ENCODE results near the gene COBLL1. TPM values are rescaled to one million over a fixed set of nuclear protein-coding genes. Genes with fewer than 3 reads are reported as not detected.

COBLL1 gene
- total RNA-seq, 2 experiments from 2014 or later, result 0.17 to 0.50 TPM

- no peaks in the 10 kb centered on the region for H3K27me3 Mint-ChIP-seq
- H3K9me3 Mint-ChIP-seq, result no peaks in the 10 kb centered on the region
- no peaks in the 10 kb centered on the region for H3K36me3 Mint-ChIP-seq
- ATAC-seq (ENCODE audit: low read depth) (no peak), DNase-seq (no peak)
- no peak overlapping the region for H3K27ac Mint-ChIP-seq
- H3K4me3 Mint-ChIP-seq, result no peak overlapping the region
- POLR2A ChIA-PET, result no interaction called here
- H3K4me1 Mint-ChIP-seq, result no peaks in the 10 kb centered on the region
Measured at GRCh38 chr2:164796999-164797398, 44.6 kb downstream of the COBLL1 start.

- no peaks in the 10 kb centered on the region for H3K36me3 Mint-ChIP-seq
- H3K27me3 Mint-ChIP-seq, result no peaks in the 10 kb centered on the region
- POLR2A ChIA-PET, result no interaction called here
- no peak overlapping the region for H3K4me3 Mint-ChIP-seq
- DNase-seq, result no peak
- no peak overlapping the region for H3K27ac Mint-ChIP-seq
- ATAC-seq (ENCODE audit: low read depth), result no peak
- no peaks in the 10 kb centered on the region for H3K9me3 Mint-ChIP-seq
- H3K4me1 Mint-ChIP-seq, result no peaks in the 10 kb centered on the region
Measured at GRCh38 chr2:164794432-164795231, 47.0 kb downstream of the COBLL1 start.

- no peaks in the 10 kb centered on the region for H3K27me3 Mint-ChIP-seq
- POLR2A ChIA-PET, result no interaction called here
- ATAC-seq (ENCODE audit: low read depth) (no peak), DNase-seq (no peak)
- H3K9me3 Mint-ChIP-seq, result no peaks in the 10 kb centered on the region
- no peaks in the 10 kb centered on the region for H3K4me1 Mint-ChIP-seq
- no peak overlapping the region for H3K4me3 Mint-ChIP-seq
- H3K36me3 Mint-ChIP-seq, result no peaks in the 10 kb centered on the region
- no peak overlapping the region for H3K27ac Mint-ChIP-seq
Measured at GRCh38 chr2:164794016-164794415, 47.6 kb downstream of the COBLL1 start.

- Mint-ChIP-seq H3K36me3 (no peaks in the 10 kb centered on the region), H3K4me3 (no peak overlapping the region), H3K9me3 (no peaks in the 10 kb centered on the region), H3K27ac (no peak overlapping the region), H3K4me1 (no peaks in the 10 kb centered on the region), H3K27me3 (no peaks in the 10 kb centered on the region)
- DNase-seq (no peak), ATAC-seq (ENCODE audit: low read depth) (no peak)
- POLR2A ChIA-PET, result no interaction called here
Measured at GRCh38 chr2:164793529-164793928, 48.1 kb downstream of the COBLL1 start.

GRCh38 chr2:164792316-164793170 lies 49.1 kb downstream of the COBLL1 start:
- H3K27ac Mint-ChIP-seq, result no peak overlapping the region
- POLR2A ChIA-PET, result no interaction called here
- DNase-seq (no peak), ATAC-seq (ENCODE audit: low read depth) (no peak)
- no peaks in the 10 kb centered on the region for H3K27me3 Mint-ChIP-seq
- no peaks in the 10 kb centered on the region for H3K4me1 Mint-ChIP-seq
- no peaks in the 10 kb centered on the region for H3K36me3 Mint-ChIP-seq
- H3K4me3 Mint-ChIP-seq, result no peak overlapping the region
- H3K9me3 Mint-ChIP-seq, result no peaks in the 10 kb centered on the region

GRCh38 chr2:164789968-164790367 lies 51.7 kb downstream of the COBLL1 start:
- H3K4me3 Mint-ChIP-seq, result no peak overlapping the region
- ATAC-seq (ENCODE audit: low read depth) (no peak), DNase-seq (no peak)
- H3K36me3 Mint-ChIP-seq, result no peaks in the 10 kb centered on the region
- H3K27me3 Mint-ChIP-seq, result no peaks in the 10 kb centered on the region
- H3K27ac Mint-ChIP-seq, result no peak overlapping the region
- POLR2A ChIA-PET, result no interaction called here
- H3K4me1 Mint-ChIP-seq, result no peaks in the 10 kb centered on the region
- no peaks in the 10 kb centered on the region for H3K9me3 Mint-ChIP-seq

- no peaks in the 10 kb centered on the region for H3K27me3 Mint-ChIP-seq
- H3K27ac Mint-ChIP-seq, result no peak overlapping the region
- H3K9me3 Mint-ChIP-seq, result no peaks in the 10 kb centered on the region
- no peaks in the 10 kb centered on the region for H3K4me1 Mint-ChIP-seq
- H3K4me3 Mint-ChIP-seq, result no peak overlapping the region
- ATAC-seq (ENCODE audit: low read depth) (no peak), DNase-seq (no peak)
- no peaks in the 10 kb centered on the region for H3K36me3 Mint-ChIP-seq
- POLR2A ChIA-PET, result no interaction called here
Measured at GRCh38 chr2:164786787-164787186, 54.8 kb downstream of the COBLL1 start.

- Mint-ChIP-seq H3K27ac (no peak overlapping the region), H3K36me3 (no peaks in the 10 kb centered on the region), H3K27me3 (no peaks in the 10 kb centered on the region), H3K4me1 (no peaks in the 10 kb centered on the region), H3K4me3 (no peak overlapping the region), H3K9me3 (no peaks in the 10 kb centered on the region)
- DNase-seq, result no peak
- POLR2A ChIA-PET, result no interaction called here
- ATAC-seq (ENCODE audit: low read depth), result no peak
Measured at GRCh38 chr2:164785457-164785856, 56.2 kb downstream of the COBLL1 start.

GRCh38 chr2:164784376-164784775 lies 57.2 kb downstream of the COBLL1 start:
- ATAC-seq (ENCODE audit: low read depth) (no peak), DNase-seq (no peak)
- Mint-ChIP-seq H3K27ac (no peak overlapping the region), H3K4me3 (no peak overlapping the region), H3K4me1 (no peaks in the 10 kb centered on the region), H3K36me3 (no peaks in the 10 kb centered on the region), H3K27me3 (no peaks in the 10 kb centered on the region), H3K9me3 (no peaks in the 10 kb centered on the region)
- POLR2A ChIA-PET, result no interaction called here

- Mint-ChIP-seq H3K27ac (no peak overlapping the region), H3K4me3 (no peak overlapping the region), H3K9me3 (no peaks in the 10 kb centered on the region), H3K36me3 (no peaks in the 10 kb centered on the region), H3K27me3 (no peaks in the 10 kb centered on the region), H3K4me1 (no peaks in the 10 kb centered on the region)
- DNase-seq (no peak), ATAC-seq (ENCODE audit: low read depth) (no peak)
- POLR2A ChIA-PET, result no interaction called here
Measured at GRCh38 chr2:164782323-164782722, 59.3 kb downstream of the COBLL1 start.

GRCh38 chr2:164781394-164781793 lies 60.2 kb downstream of the COBLL1 start:
- Mint-ChIP-seq H3K36me3 (no peaks in the 10 kb centered on the region), H3K9me3 (no peaks in the 10 kb centered on the region), H3K4me3 (no peak overlapping the region), H3K27me3 (no peaks in the 10 kb centered on the region), H3K4me1 (no peaks in the 10 kb centered on the region), H3K27ac (no peak overlapping the region)
- DNase-seq, result no peak
- ATAC-seq (ENCODE audit: low read depth), result no peak
- POLR2A ChIA-PET, result no interaction called here

GRCh38 chr2:164780611-164781178 lies 60.9 kb downstream of the COBLL1 start:
- no peak for ATAC-seq (ENCODE audit: low read depth)
- POLR2A ChIA-PET, result no interaction called here
- Mint-ChIP-seq H3K27ac (no peak overlapping the region), H3K4me3 (no peak overlapping the region), H3K27me3 (peaks cover 2% of the 10 kb centered on the region), H3K36me3 (no peaks in the 10 kb centered on the region), H3K4me1 (no peaks in the 10 kb centered on the region), H3K9me3 (no peaks in the 10 kb centered on the region)
- no peak for DNase-seq

- no peak for ATAC-seq (ENCODE audit: low read depth)
- POLR2A ChIA-PET, result no interaction called here
- Mint-ChIP-seq H3K27me3 (peaks cover 2% of the 10 kb centered on the region), H3K27ac (no peak overlapping the region), H3K4me3 (no peak overlapping the region), H3K36me3 (no peaks in the 10 kb centered on the region), H3K9me3 (no peaks in the 10 kb centered on the region), H3K4me1 (no peaks in the 10 kb centered on the region)
- no peak for DNase-seq
Measured at GRCh38 chr2:164779383-164780057, 62.1 kb downstream of the COBLL1 start.

Data from activated naive CD8-positive, alpha-beta T cell treated with anti-CD3 and anti-CD28 coated beads, Interleukin-2, amount 10 ng/mL, durations not matched to agents 7 days and 5 days (primary cell).